ENCODE measurements around the gene CD101.

- TF ChIP-seq CTCF (IDR thresholded peaks at IDR 0.05; ENCODE audit: control extremely low read depth in 1 of 3, insufficient read depth in 1 of 3, low read depth in 1 of 3, low read length in 3 of 3) (no peak), ZNF274 (IDR thresholded peaks at IDR 0.05; ENCODE audit: borderline replicate concordance, extremely low read depth, low read length) (no peak), HDAC2 (IDR thresholded peaks at IDR 0.05; ENCODE audit: borderline replicate concordance in 1 of 2, low read depth in 2 of 2, low read length in 2 of 2) (no peak), KDM1A (IDR thresholded peaks at IDR 0.05; ENCODE audit: borderline replicate concordance, low read length) (no peak), RAD21 (IDR thresholded peaks at IDR 0.05 in 1 of 2, conservative IDR thresholded peaks at IDR 0.05 in 1 of 2; ENCODE audit: low read depth in 2 of 2, low read length in 2 of 2) (no peak), POLR2AphosphoS5 (IDR thresholded peaks at IDR 0.05; ENCODE audit: low read depth, low read length) (no peak), EGR1 (IDR thresholded peaks at IDR 0.05; ENCODE audit: borderline replicate concordance, low read depth, low read length) (no peak), POLR2A (IDR thresholded peaks at IDR 0.05; ENCODE audit: control extremely low read depth in 1 of 2, low read depth in 2 of 2, low read length in 2 of 2) (no peak)
These were observed 43.9 kb upstream of the CD101 start for GRCh38 chr1:116957646-116958045.
